22Rv1 (cell line): ENCODE measurements around the gene GRAMD1B.

Experiments used
- CTCF ChIP-seq: fragments of 450-650 bp; IDR thresholded peaks from 2 replicates; pipeline ENCODE4 v1.5.1; 2017; ENCODE audit warnings: mild to moderate bottlenecking
- ZFX ChIP-seq: fragments of 450-650 bp; IDR thresholded peaks from 2 replicates; pipeline ENCODE4 v1.6.1; 2017; ENCODE audit warnings: antibody characterized with exemption, borderline replicate concordance

GRCh38 chr11:123431619-123432018, 1.6 kb downstream of the GRAMD1B start:
- TF ChIP-seq CTCF (no peak), ZFX (no peak)
